Keratinocyte (primary cell): ENCODE data around the gene CETN1.

Source experiments
- EZH2 ChIP-seq: IDR thresholded peaks from one replicate; pipeline ENCODE4 v1.6.1; 2012; ENCODE audit warnings: inconsistent platforms, mild to moderate bottlenecking, low read length, moderate library complexity
- TF ChIP-seq, protein P1 (sequence below), 3 experiments: IDR thresholded peaks in 1 of 3; conservative IDR thresholded peaks in 1 of 3; optimal IDR thresholded peaks in 1 of 3; 2 replicates in 2 of 3; 3 replicates in 1 of 3; pipeline versions ENCODE3 to v1.5.1; 2011; ENCODE audit warnings: low read length in 3 of 3, mild to moderate bottlenecking in 3 of 3, moderate library complexity in 2 of 3, control low read depth in 1 of 3, inconsistent platforms in 1 of 3; ENCODE audit not compliant: insufficient read depth in 2 of 3; ENCODE audit errors: extremely low read depth in 1 of 3

DNA sequence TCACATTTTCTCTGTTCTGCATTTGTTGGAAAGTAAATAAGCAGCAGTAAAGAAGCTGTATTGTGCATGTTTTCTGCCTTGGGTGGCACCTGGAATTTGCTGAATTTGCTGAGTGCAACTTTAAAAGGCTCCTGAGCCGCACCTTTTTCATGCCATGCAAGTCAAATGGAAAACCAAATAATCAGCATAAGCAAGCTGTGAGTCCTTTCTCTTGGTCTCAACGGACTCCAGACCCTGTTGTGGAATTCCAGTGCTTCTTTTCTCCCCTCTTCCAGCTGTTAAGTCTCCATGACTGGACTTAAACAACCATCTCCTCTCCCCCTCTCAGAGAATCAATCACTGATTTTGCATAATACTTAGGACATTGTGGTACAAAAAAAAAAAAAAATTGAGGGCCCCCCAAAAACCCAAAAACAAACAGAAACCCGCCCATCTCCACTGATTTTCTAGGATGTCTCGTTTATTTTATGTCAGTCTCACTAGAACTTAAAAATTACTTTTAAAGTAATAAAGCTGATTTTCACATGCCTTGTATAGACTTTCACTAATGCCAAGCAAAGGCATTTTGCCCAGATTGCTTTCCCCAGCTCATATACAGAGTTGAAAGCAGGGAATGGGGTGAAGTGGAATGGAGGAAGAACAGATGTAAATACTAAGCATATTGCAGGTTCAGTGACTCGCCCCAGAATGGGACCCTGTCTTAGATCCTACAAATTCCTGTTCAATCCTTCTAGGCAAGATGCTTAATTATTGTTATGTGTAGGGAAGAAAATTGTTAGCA, 5.1 kb upstream of the CETN1 start:
- TF ChIP-seq EZH2, result no peak
- TF ChIP-seq, protein P1, sequence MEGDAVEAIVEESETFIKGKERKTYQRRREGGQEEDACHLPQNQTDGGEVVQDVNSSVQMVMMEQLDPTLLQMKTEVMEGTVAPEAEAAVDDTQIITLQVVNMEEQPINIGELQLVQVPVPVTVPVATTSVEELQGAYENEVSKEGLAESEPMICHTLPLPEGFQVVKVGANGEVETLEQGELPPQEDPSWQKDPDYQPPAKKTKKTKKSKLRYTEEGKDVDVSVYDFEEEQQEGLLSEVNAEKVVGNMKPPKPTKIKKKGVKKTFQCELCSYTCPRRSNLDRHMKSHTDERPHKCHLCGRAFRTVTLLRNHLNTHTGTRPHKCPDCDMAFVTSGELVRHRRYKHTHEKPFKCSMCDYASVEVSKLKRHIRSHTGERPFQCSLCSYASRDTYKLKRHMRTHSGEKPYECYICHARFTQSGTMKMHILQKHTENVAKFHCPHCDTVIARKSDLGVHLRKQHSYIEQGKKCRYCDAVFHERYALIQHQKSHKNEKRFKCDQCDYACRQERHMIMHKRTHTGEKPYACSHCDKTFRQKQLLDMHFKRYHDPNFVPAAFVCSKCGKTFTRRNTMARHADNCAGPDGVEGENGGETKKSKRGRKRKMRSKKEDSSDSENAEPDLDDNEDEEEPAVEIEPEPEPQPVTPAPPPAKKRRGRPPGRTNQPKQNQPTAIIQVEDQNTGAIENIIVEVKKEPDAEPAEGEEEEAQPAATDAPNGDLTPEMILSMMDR (optimal IDR thresholded peaks at IDR 0.05 in 1 of 3, IDR thresholded peaks at IDR 0.05 in 1 of 3, conservative IDR thresholded peaks at IDR 0.05 in 1 of 3; ENCODE audit: extremely low read depth in 1 of 3, insufficient read depth in 2 of 3, low read length in 3 of 3), result no peak
